GM18519 (cell line): ENCODE data around the gene HEATR1.
A peak's percentile ranks its signal among the peaks of the same experiment; 100 is the strongest.

Experiments
- ATAC-seq: cut with Tn5 transposase; IDR thresholded peaks from one replicate; pipeline ENCODE4 v1.9.1; 2021; ENCODE audit warnings: mild to moderate bottlenecking, moderate library complexity; ENCODE audit not compliant: unreplicated experiment, low FRiP score

The HEATR1 gene

DNA sequence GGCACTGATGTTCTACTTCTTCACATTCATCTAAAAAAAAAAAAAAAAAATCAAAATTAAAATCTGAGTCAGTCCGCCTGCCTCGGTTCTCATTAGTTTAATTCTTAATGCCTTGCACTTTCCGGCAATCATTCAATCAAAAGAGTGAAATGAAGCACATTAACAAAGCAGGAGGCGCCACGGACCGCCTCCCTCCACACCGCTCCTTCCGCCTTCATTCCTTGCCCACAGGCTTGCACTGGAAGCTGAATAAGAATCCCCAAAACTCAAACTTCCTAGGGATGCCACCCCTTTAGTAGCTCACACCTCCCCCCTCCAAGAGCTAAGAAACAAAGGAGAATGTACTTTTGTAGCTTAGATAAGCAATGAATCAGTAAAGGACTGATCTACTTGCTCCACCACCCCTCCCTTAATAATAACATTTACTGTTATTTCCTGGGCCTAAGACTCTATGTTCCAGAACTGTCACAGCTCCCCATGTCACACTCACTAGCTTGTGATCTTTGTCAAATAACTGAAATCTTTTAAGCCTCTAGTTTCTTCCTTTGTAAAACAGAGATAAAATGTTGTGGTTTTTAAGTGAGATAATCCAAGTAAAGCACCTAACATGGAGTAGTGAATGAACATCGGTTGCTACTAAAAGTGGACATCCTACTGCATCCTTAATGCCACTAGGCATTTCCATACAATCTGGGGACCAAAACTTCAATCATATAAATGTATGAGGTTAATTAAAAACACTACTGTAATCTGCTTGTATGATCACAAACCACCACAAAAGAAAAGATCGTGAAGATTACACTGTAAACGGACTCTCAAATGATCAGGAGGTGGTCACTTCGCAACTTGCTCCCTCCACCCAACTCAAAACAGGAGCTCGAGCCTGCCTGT lies 53.1 kb downstream of the HEATR1 start:
- no peak for ATAC-seq

DNA sequence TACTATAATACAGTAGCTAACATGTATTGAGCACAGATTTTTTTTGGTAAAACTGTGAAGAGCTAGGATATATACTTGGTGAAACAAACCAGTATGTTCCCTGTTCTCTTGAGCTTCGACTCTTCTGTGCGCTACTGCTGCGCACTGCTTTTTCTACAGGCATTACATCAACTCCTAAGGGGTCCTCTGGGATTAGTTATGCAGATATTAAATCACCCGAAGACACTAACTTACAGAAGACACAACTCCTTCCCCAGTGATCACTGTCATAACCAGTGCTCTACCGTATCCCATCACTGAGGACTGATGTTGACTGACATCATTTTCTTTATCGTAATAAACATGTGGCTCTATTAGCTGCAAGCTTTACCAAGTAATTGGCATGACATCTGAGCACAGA lies 55.9 kb downstream of the HEATR1 start:
- ATAC-seq, result no peak

DNA sequence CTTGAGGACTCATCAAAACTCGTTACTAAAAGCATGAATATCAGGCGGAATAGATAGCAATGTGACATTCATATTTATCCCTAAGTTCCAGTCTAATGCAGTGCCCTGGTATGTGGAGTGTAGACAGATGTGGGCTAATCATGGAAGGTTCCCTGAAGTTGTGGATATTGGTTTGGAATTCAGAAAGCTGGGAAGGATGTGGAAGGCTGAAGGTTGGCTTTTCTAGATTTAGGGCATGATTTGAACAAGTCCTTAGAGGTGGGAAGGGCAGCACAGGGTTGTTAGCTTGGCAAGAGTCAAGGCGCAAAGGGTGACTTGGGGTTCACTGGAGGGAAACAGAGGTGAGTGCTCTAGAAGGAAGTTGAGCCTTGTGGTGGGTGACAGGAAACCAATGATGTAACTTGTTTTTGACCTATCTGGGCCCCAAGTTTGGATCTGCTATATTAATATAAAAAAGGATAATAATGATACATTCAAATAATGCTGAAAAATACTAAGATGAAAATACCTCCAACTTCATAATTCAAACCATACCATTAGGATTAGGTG lies 58.6 kb downstream of the HEATR1 start:
- no peak for ATAC-seq

DNA sequence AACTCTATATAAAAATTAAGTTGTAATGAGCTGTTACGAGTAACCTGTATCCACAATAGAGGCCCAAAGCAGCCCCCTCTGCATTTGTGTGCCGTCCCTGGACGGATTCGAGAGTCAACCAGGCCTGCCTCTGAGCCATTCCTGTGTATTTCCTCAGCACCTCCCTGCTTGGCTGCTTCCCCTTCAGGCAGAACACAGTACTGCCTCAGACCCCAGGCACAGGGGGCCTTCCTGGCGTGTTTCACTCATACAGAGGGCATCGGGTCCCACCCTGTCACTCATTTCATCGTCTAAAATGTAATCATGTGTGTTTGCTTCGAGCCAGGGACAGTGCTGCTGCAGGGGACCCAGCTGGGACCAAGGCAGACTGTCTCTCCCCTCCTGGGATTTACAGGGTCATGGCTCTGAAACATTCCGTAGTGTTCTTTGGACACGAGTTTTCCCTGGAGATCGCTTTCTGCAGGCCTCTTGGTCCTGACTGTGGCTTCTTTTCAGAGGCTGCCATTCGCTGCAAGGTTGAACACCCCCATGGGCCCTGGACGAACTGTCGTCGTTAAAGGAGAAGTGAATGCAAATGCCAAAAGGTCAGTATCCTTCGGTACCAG lies 61.1 kb downstream of the HEATR1 start:
- ATAC-seq, result no peak

DNA sequence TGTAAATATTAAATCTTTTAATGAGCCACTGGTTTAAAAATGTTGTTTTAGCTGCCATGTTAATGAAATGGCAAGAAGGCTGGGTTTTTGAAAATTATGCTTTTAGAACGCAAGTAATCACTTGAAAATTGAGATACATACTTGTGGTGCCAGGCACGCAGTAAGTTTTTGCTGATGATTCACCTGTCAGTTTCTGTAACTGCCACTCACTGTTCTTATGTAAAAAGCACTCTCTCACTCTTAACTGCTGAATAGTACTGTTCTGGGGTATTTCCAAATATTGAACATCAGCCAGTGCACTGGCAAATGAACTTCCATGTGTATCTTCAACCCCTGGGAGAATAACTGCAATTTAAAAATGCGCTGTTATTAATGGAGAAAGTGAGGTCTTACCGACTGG lies 62.6 kb downstream of the HEATR1 start:
- no peak for ATAC-seq

DNA sequence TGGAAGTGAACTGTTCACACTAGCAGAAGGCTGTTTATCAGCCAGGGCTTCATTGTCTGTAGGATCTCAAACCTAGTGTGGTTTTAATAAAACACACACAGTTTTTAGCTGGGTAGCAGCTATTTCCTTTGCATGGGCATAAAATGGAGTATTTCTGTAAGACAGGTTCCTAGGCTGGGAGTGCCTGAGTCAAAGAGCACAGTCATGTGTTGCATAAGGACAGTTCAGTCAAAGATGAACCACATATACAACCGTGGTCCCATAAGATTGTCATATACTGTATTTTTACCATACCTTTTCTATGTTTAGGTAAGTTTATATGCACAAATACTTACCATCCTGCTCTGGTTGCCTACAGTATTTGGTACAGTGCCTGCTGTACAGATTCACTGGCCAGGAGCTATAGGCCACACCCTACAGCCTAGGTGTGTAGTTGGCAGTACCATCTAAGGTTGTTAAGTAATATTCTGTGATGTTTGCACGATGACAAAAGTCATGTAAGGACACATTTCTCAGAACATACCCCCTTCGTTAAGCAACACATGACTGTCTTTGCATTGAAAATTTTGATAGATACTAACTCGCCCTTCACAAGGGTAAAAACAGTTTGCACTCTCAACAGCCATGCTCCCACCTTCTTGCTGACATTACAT lies 63.4 kb downstream of the HEATR1 start:
- ATAC-seq, result no peak

DNA sequence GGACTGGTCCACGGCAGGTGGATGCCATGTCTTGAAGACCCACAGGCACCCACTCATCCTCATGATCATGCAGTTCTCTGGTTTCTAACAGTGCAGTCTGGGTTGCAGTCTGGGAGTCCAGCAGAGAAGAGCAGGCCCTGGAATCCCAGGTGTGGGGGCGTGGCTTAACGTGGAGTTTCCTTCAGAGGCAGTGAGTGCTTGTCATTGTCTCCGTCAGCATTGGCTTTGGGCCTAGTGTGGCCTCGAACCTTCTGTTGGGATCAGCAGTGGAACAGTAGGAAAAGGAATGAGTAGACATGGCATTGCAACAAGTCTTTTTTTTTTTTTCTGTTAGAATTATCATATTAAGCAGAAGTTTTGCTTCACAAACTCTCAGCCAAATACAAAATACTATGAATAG lies 67.8 kb downstream of the HEATR1 start:
- ATAC-seq, result no peak

DNA sequence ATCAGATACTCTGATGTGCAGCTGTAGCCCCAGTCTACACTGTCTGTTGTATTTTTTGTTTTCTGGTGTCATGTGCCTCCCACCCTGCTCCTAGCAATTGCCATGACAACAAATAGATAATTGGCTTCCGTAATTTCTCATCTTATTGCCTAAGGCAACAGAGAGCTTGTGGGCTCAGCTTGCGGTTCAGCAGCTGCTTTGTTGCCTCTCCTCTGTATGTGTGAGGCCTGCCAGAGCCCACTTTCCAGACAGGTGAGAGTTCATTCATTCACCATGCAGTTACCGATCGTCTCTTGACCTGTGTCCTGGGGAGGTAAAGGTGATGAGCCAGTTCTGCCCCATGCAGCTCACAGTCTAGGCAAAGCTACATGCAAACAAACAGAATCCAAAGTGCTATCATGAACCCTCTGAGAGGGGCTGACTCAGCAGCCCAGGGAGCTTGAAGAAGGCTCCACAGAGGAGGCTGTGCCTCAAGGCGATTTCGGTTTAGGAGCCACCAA lies 68.6 kb downstream of the HEATR1 start:
- ATAC-seq, result no peak

DNA sequence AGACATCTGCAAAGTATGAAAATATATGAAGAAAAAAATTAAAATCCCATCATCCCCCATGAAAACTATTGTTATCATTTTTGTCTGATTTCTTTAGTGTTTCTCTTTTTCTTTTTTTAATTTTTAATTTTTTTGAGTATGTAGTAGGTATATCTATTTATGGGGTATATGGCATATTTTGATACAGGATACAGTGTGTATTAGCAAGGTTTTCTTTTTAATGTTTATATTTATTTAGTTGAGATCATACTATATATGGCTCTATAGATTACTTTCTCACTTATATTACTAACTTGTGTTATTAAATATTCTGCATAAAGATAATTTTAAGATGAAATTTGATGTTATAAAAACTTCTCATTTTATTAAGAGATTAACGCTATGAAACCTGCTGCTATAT lies 69.1 kb downstream of the HEATR1 start:
- no peak for ATAC-seq

DNA sequence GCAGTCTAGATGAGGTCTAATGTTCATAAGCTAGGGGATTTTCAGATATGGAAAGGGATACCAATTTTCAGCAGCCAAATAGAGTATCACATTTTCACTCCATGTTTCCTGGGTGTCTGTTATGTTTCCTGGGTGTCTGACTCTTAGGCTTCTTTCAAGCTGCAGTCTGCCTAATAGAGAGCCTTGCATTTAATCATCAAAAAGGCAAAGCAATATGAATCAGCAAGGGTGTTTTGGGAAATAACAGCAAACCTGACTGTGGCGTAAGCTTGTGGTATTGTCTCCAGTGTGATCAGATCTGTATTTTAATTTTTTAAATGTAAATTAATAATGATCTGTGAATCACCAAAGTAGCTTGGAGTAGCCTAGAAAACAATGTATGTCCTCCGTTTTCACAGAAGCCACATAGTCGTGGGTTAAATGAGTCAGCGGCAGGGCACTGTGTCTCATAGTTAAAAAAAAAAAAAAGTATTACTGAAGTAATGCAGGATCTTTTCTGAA lies 70.1 kb downstream of the HEATR1 start:
- ATAC-seq, result no peak

DNA sequence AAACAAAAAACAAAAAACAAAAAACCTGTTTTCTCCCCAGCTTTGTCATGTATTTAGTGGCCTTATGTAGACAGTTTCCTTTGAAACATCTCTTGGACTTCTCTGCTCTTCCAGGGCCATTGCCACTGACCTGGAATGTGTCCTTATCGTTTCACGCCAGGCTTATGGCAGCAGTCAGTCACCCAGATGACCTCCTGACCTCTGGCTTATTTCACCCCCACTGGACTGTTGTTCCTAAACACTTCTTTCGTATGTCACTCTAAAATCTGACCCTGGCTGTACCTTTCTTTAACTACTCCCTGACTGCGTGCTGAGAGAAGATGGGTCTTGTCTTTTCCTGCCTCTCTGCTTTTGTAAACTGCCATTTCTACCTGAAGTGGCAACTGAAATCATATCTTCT lies 71.5 kb downstream of the HEATR1 start:
- ATAC-seq, result no peak

DNA sequence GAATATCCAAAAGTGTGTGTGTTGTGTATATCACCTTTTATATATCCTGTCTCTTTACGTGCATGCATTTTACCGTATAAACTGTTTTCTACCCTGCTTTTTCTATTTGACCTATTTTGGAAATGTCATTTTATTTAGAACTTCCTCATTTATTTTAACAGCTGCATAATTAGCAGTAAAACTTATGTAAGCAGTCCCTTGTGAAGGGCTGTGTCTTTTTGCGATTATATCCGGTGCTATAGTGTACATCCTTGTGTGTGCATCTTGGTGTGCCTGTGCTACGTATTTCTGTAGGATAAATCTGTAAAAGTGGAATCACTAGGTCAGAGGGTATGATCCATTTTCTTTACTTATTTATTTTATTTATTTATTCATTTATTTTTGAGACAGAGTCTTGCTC lies 73.4 kb downstream of the HEATR1 start:
- no peak for ATAC-seq

DNA sequence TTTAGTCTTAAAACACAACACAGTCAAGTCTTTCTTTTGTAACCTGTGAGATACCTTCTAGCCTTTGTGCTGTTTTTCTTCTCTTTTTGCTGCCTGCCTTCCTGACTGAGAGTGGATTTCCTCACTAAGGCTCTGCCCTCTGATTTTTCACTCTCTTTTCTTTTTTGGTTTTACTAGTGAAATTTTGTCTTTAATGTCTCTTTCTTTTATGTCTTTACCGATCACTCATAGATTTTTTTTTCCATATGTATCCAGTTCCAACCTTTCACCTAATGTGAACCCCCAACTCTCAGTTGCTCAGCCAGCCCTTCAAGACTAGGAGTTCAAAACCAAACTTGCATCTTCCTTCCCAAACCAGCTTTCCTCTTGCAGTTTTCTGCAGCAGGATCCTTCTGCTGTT lies 74.0 kb downstream of the HEATR1 start:
- ATAC-seq, result no peak

DNA sequence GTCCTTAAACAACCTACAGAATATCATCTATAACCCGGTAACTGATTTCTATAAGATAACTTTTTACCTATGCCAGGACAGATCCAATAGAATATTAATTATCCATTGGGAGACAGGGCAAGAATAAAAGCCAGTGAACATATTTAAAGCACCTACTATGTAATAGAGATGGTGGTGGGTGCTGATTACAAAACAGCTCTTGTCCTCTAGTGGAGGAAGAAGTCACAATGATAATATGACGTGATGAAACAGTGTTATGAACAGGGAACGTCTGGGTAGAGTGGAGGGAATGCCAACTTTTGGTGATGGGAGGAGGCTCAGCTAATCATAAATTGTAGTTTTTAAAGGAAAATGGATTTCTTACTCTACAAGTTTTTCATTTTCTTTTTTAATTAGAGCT lies 78.2 kb downstream of the HEATR1 start:
- no peak for ATAC-seq

DNA sequence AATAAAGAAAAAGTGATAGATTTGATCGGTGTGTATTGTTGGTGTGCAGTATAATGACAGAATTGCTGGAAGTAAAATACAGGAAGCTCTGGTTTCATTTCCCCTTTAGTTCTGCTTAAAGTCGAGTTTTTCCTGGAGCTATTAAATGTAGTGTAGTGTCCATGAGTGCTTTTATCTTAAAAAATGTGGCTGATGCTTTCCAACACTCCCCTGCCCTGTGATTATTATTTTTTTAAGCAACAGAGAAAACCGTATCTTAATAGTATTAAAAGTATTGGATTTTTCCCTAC lies 79.5 kb downstream of the HEATR1 start:
- peak; percentile 12 for ATAC-seq

DNA sequence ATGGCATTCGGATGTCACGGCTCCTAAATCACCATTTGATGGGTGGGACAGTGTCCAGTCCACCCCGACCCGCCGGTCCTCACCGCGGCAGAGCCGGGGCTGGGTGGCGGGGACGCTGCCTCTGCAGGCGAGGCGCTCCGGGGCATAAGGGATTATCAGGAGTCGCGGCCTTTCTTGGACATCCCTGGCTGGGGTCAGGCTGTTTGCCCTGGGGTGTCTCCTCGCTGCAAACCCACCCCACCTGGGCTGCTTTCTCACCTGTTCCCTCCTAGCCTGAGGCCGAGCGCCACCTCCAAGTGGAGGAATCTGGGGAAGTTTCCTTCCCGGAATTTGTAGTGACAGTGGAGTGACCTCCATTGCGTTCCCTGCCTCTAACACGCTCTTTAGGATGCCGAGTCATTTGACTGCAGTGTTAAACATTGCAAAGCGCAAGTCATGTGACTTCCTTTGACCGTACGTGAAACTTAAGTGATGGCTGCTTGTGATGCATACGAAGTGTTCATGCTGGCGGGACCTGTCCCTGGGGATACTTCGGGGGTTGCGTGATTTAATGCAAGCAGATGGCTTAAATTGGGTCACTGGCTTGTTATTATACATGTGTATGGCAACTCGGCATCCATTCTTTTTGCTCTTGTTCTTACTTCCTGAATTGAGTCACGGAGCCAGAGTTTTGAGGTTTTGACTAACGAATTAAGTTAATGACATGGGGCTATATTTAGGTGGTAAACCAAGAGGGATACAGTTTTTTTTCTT lies 80.0 kb downstream of the HEATR1 start:
- ATAC-seq, result peak; percentile 92

DNA sequence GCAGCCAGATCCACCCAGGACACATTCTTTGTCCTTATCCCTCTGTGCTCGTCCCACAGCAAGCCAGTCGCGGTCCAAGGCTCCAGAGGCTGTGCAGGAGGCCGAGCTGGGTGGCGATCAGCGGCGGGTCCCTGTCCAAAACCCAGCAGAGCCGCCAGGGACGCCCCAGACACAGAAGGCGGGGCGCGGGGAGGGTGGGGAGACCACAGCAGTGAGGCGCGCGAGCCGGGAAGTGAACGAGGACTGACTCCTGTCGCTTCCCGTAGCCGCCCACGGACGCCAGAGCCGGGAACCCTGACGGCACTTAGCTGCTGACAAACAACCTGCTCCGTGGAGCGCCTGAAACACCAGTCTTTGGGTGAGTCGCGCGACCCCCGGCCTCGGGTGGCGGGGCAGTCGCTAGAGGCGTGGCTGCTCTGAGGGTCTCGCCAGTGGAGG lies 80.6 kb downstream of the HEATR1 start, which contains the start of gene LGALS8:
TSS of gene LGALS8 (plus strand) at position 279 of the 438 bp plus-strand sequence. CDS start 2,089 bp downstream, outside the sequence.
- peak; percentile 30 for ATAC-seq

DNA sequence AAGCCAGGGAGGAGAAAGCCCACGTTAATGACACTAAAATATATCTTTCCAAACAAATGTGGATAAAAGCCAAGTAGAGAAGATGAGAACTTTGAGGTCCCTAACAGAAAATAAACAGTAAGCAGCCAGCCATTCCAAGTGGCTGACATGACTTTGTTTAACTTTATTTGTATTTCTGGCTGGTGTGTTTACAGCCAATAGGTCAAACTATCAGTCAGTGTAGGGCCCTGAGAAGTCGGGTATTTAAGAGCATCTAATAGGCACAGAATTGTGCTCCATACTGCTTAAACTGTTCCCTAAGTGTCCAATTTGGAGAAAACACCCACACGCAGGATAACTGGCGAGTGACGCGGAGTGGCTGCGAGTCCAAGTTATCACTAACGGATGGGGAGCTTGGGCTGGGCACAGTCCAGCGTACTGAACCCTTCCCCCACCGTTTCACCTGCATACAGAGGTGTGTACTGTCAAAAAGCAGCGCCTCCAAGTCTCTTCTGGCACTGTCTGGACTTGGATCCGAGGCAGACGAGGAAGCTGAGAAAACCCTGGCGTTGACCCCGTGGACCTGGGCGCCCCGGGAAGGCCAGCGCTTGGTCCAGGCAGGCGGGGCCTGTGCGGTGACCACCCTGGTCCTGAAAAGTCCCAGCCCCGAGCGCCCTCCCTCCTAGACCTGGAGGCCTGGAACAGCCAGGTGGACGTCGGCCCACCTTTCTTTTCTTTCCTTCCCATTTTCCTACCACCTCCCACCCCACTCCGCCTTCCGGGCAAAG lies 81.2 kb downstream of the HEATR1 start:
- no peak for ATAC-seq

DNA sequence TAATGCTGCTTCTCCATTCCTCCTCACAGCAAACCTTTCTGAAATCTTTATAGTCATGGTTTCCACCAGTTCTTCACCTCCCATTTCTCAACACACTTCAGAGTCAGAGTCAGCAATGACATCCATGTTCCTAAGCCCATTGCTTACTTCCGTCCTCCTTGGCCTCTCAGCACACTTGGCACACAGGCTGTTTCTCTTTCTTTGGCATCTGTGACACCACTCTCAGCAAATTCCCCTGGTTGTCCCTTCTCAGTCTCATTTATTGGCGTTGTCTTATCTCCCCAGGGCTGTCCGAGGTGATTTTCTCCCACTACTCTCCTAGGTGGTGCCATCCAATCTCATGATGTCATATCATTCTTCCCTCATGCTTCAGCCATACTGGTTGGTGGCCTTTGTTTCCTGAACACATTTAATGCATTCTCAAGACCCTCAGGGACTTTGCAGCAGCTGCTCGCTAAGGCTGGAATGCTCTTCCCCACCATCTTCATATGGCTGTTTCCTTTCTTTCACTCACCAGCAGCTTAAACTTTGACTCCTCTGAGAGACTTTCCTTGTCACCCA lies 83.8 kb downstream of the HEATR1 start:
- ATAC-seq, result no peak
